IMR-90 (cell line): Measurements from ENCODE around the gene PHLDA2. TPM values are rescaled to one million over a fixed set of nuclear protein-coding genes. Genes with fewer than 3 reads are reported as not detected.

Experiments
- ATAC-seq: fragments of 200-7000 bp; cut with Tn5 transposase; 2 replicates; pipeline ENCODE4 v1.9.1; 2020; ENCODE audit warnings: low read depth, mild to moderate bottlenecking, moderate library complexity
- BruUV-seq: library from RNA; stranded (reverse); fragments of 400-500 nt; replicated peaks from 2 replicates; lab custom pipeline; 2021; lab: Mats Ljungman, UMichigan
- CTCF ChIA-PET: fragments of 300-600 bp; formaldehyde crosslinking; extraction: SDS; loops from one replicate; lab custom pipeline; 2021; ENCODE audit warnings: antibody characterized with exemption; lab: Yijun Ruan, JAX
- POLR2A ChIA-PET: fragments of 300-600 bp; sonication (Branson Sonifier 250); formaldehyde crosslinking; loops from one replicate; lab custom pipeline; 2022; ENCODE audit warnings: antibody characterized with exemption; ENCODE audit not compliant: unreplicated experiment; lab: Charles Lee
- DNase-seq: peaks from one replicate; pipeline ENCODE4 v3.0.0; 2013
- H2AFZ ChIP-seq: replicated peaks from 2 replicates; pipeline ENCODE3; 2013; ENCODE audit warnings: low read length, mild to moderate bottlenecking; ENCODE audit not compliant: poor library complexity
- H2AK5ac ChIP-seq: 2 replicates; pipeline ENCODE4 v1.6.1; 2013; ENCODE audit warnings: low read depth, low read length, inconsistent platforms
- H2AK9ac ChIP-seq: replicated peaks from 2 replicates; pipeline ENCODE3; 2013; ENCODE audit warnings: mild to moderate bottlenecking, low read depth, low read length, moderate library complexity; ENCODE audit not compliant: poor library complexity
- H2BK120ac ChIP-seq: 2 replicates; pipeline ENCODE4 v1.6.1; 2013; ENCODE audit warnings: low read depth, low read length, inconsistent platforms
- H2BK15ac ChIP-seq: 3 replicates; pipeline ENCODE4 v1.6.1; 2013; ENCODE audit warnings: low read depth, low read length, inconsistent platforms
- H2BK20ac ChIP-seq: 2 replicates; pipeline ENCODE4 v1.6.1; 2013; ENCODE audit warnings: low read depth, mild to moderate bottlenecking, inconsistent platforms, low read length, moderate library complexity
- H2BK5ac ChIP-seq: 2 replicates; pipeline ENCODE4 v1.6.1; 2013; ENCODE audit warnings: mild to moderate bottlenecking, low read depth, low read length, inconsistent platforms; ENCODE audit not compliant: poor library complexity, severe bottlenecking
- H3K14ac ChIP-seq: replicated peaks from 2 replicates; pipeline ENCODE4 v1.6.1; 2013; ENCODE audit warnings: low read depth, low read length, inconsistent platforms
- H3K18ac ChIP-seq: 2 replicates; pipeline ENCODE4 v1.6.1; 2013; ENCODE audit warnings: low read depth, low read length, control low read depth
- H3K23ac ChIP-seq: 2 replicates; pipeline ENCODE4 v1.6.1; 2013; ENCODE audit warnings: low read depth, low read length, inconsistent platforms
- H3K27ac ChIP-seq: 2 replicates; pipeline ENCODE4 v1.5.1; 2013; ENCODE audit warnings: mild to moderate bottlenecking, control low read depth, low read length; ENCODE audit not compliant: insufficient read depth
- H3K27me3 ChIP-seq: 2 replicates; pipeline ENCODE4 v1.6.1; 2013; ENCODE audit warnings: low read length; ENCODE audit not compliant: control insufficient read depth, insufficient read depth
- H3K36me3 ChIP-seq: 2 replicates; pipeline ENCODE4 v1.6.1; 2013; ENCODE audit warnings: low read length, mixed read lengths; ENCODE audit not compliant: control insufficient read depth, insufficient read depth
- H3K4ac ChIP-seq: 2 replicates; pipeline ENCODE4 v1.6.1; 2013; ENCODE audit warnings: low read depth, low read length, inconsistent platforms
- H3K4me1 ChIP-seq: 2 replicates; pipeline ENCODE4 v1.6.1; 2013; ENCODE audit warnings: low read length, mixed read lengths; ENCODE audit not compliant: control insufficient read depth, insufficient read depth
- H3K4me2 ChIP-seq: 2 replicates; pipeline ENCODE4 v1.6.1; 2013; ENCODE audit warnings: low read depth, mild to moderate bottlenecking, control low read depth, low read length, moderate library complexity
- H3K4me3 ChIP-seq: 2 replicates; pipeline ENCODE4 v1.5.1; 2013; ENCODE audit warnings: low read depth, mild to moderate bottlenecking, control low read depth, low read length, moderate library complexity; ENCODE audit not compliant: insufficient read depth
- H3K56ac ChIP-seq: 2 replicates; pipeline ENCODE4 v1.6.1; 2013; ENCODE audit warnings: low read length, inconsistent platforms; ENCODE audit not compliant: insufficient read depth; ENCODE audit errors: extremely low read depth
- H3K79me1 ChIP-seq, 2 experiments: 2 replicates each; pipeline ENCODE4 v1.6.1; 2013; ENCODE audit warnings: low read length in 2 of 2, inconsistent platforms in 1 of 2, low read depth in 1 of 2
- H3K9ac ChIP-seq: 2 replicates; pipeline ENCODE4 v1.6.1; 2013; ENCODE audit warnings: low read depth, low read length, control low read depth
- H3K9me1 ChIP-seq: 2 replicates; pipeline ENCODE4 v1.6.1; 2013; ENCODE audit warnings: low read length, inconsistent platforms; ENCODE audit not compliant: insufficient read depth
- H3K9me3 ChIP-seq: 2 replicates; pipeline ENCODE4 v1.6.1; 2013; ENCODE audit warnings: low read length; ENCODE audit not compliant: control insufficient read depth, insufficient read depth
- H4K20me1 ChIP-seq: 2 replicates; pipeline ENCODE4 v1.6.1; 2013; ENCODE audit warnings: low read length, inconsistent platforms; ENCODE audit not compliant: insufficient read depth
- H4K5ac ChIP-seq: 2 replicates; pipeline ENCODE4 v1.6.1; 2013; ENCODE audit warnings: mild to moderate bottlenecking, low read depth, low read length, control low read depth
- H4K8ac ChIP-seq, 2 experiments: 2 replicates each; pipeline ENCODE4 v1.6.1; 2013; ENCODE audit warnings: low read depth in 2 of 2, low read length in 2 of 2, control low read depth in 1 of 2, inconsistent platforms in 1 of 2
- H4K91ac ChIP-seq: 2 replicates; pipeline ENCODE4 v1.6.1; 2013; ENCODE audit warnings: low read depth, low read length, inconsistent platforms; ENCODE audit not compliant: insufficient read depth
- MAFK ChIP-seq: IDR thresholded peaks from 2 replicates; pipeline ENCODE4 v1.6.1; 2012; ENCODE audit warnings: low read depth, low read length, improper control_type of control experiment
- MXI1 ChIP-seq: IDR thresholded peaks from 2 replicates; pipeline ENCODE4 v1.6.1; 2012; ENCODE audit warnings: low read depth, mild to moderate bottlenecking, low read length, moderate library complexity, borderline replicate concordance
- RCOR1 ChIP-seq: IDR thresholded peaks from 2 replicates; pipeline ENCODE4 v1.6.1; 2012; ENCODE audit warnings: mild to moderate bottlenecking, low read length, improper control_type of control experiment; ENCODE audit not compliant: insufficient replicate concordance
- WGBS, 2 experiments: methylation state at CpG; one replicate each; pipeline versions ENCODE4 v1.1.5 to v1.1.7; 2013; ENCODE audit warnings: missing lambda C conversion rate in 2 of 2; ENCODE audit not compliant: insufficient read length in 1 of 2; ENCODE audit errors: extremely low coverage in 2 of 2; 5-methylcytosine and 5-hydroxymethylcytosine counted together
- dilution Hi-C: fragments of 300-500 bp; cut with HindIII; formaldehyde crosslinking; loops from one replicate; pipeline ENCODE4 v1.14.3; 2018; ENCODE audit warnings: low sequenced_read_pairs; ENCODE audit not compliant: unreplicated experiment
- in situ Hi-C: fragments of 300-500 bp; cut with MboI; formaldehyde crosslinking; loops from 3 replicates; pipeline ENCODE4 v1.14.3; 2019; ENCODE audit warnings: low sequenced_read_pairs, inconsistent platforms, mixed read lengths
- intact Hi-C: fragments of 100-400 bp; cut with micrococcal nuclease; formaldehyde crosslinking; loops from 2 replicates; pipeline ENCODE4 v1.10.0; 2022
- polyA plus RNA-seq, 3 experiments: library from polyadenylated mRNA; depleted of rRNA; stranded (reverse); fragments of >200 nt; gene quantifications; 2 replicates each; pipeline ENCODE4 v1.2.3, GENCODE V29; 2012; ENCODE audit warnings: low replicate concordance in 1 of 3
- total RNA-seq: library from RNA; depleted of rRNA; stranded (reverse); fragments of >200 nt; gene quantifications from 2 replicates; pipeline ENCODE4 v1.2.3, GENCODE V29; 2012

Gene PHLDA2
- total and polyA plus RNA-seq, 2 of the 4 experiments (the other 2 are of a cell fraction) = 3.8 to 89.0 TPM

GRCh38 chr11:2945031-2945756, 16.0 kb upstream of the PHLDA2 start:
- H3K56ac ChIP-seq = no peak overlapping the region
- no CpG with 5 or more reads among the region's 16 CpGs for WGBS, 2 experiments
- H3K4ac ChIP-seq = peak overlapping the region; percentile 59
- H3K14ac ChIP-seq = peak overlapping the region; percentile 29
- no peak overlapping the region; the same call in 2 of the 3 replicates for H2BK15ac ChIP-seq
- H3K27ac ChIP-seq = peak overlapping the region; percentile 83
- peak; percentile 96 for ATAC-seq
- no peak overlapping the region for H2AFZ ChIP-seq
- BruUV-seq = TSS peak; percentile 64
- peaks cover 33% of the 10 kb centered on the region for H3K36me3 ChIP-seq
- H2BK120ac ChIP-seq = peak overlapping the region; percentile 30; the same call in 1 of the 2 replicates
- CTCF ChIA-PET = interaction anchor here (1.3 kb wide), 1 partner anchor 412 kb away, joined by 3 read pairs; no protein-coding TSS in a partner anchor
- H3K9me1 ChIP-seq = peaks cover 6% of the 10 kb centered on the region; the same call in 1 of the 2 replicates
- in situ Hi-C loops (no loop called here), dilution Hi-C loops (no loop called here), intact Hi-C loops (no loop called here)
- peak overlapping the region; percentile 66 for H2AK5ac ChIP-seq
- no peaks in the 10 kb centered on the region for H3K27me3 ChIP-seq
- H2BK5ac ChIP-seq = peak overlapping the region; percentile 64
- no peak overlapping the region; the same call in 1 of the 2 replicates for H4K5ac ChIP-seq
- peak overlapping the region; percentile 8; the same call in 1 of the 2 replicates for H3K4me3 ChIP-seq
- no peak overlapping the region for H3K18ac ChIP-seq
- peak overlapping the region; percentile 35; the same call in 1 of the 2 replicates for H3K9ac ChIP-seq
- H4K8ac ChIP-seq = peak overlapping the region in 1 of 2 experiments; percentile 68; a peak in 2 of 4 replicates
- no peak overlapping the region for H2BK20ac ChIP-seq
- DNase-seq = peak; percentile 90
- H3K9me3 ChIP-seq = no peaks in the 10 kb centered on the region
- peaks cover 7% of the 10 kb centered on the region; the same call in 1 of the 2 replicates for H3K4me1 ChIP-seq
- peak overlapping the region; percentile 53 for H2AK9ac ChIP-seq
- POLR2A ChIA-PET = interaction anchor here (0.6 kb wide), 1 partner anchor 107 kb away, joined by 3 read pairs; no protein-coding TSS in a partner anchor
- H3K79me1 ChIP-seq = peaks cover 13 to 67% of the 10 kb centered on the region in 2 experiments
- H3K23ac ChIP-seq = no peak overlapping the region
- H3K4me2 ChIP-seq = peak overlapping the region; percentile 74
- peak overlapping the region; percentile 38; the same call in 1 of the 2 replicates for H4K91ac ChIP-seq
- H4K20me1 ChIP-seq = peaks cover 7% of the 10 kb centered on the region; the same call in 1 of the 2 replicates
- no peak for TF ChIP-seq RCOR1
- TF ChIP-seq MAFK = peak; percentile 64
- peak; percentile 86; the same call in 1 of the 2 replicates for TF ChIP-seq MXI1
